ENCODE measurements around the gene FOXP2. TPM values are rescaled to one million over a fixed set of nuclear protein-coding genes. Genes with fewer than 3 reads are reported as not detected.

FOXP2 gene
- total RNA-seq, 1 experiment from 2014 or later, result 0.17 TPM

GRCh38 chr7:114687238-114687637 is 272.6 kb downstream of the FOXP2 start:
- CTCF ChIA-PET, result no interaction called here
- no peaks in the 10 kb centered on the region; the same call in 1 of the 2 replicates for H3K27me3 Mint-ChIP-seq (ENCODE audit: low read depth)
- POLR2A ChIA-PET, result no interaction called here
- ATAC-seq, result no peak
- H3K9me3 Mint-ChIP-seq, result no peaks in the 10 kb centered on the region
- no peak for TF ChIP-seq AFF4 (CRISPR knock-in tag; IDR thresholded peaks at IDR 0.05; ENCODE audit: borderline replicate concordance)
- H3K4me3 Mint-ChIP-seq, result no peak overlapping the region
- peaks cover 42% of the 10 kb centered on the region for H3K4me1 Mint-ChIP-seq
- H3K27ac Mint-ChIP-seq, result peak overlapping the region; percentile 42; the same call in 1 of the 2 replicates
- no peaks in the 10 kb centered on the region for H3K36me3 Mint-ChIP-seq
- no peak for DNase-seq (ENCODE audit: low spot score)

GRCh38 chr7:114688443-114689055 is 273.9 kb downstream of the FOXP2 start:
- DNase-seq (ENCODE audit: low spot score) (no peak), ATAC-seq (no peak; the same call in 1 of the 2 replicates)
- POLR2A ChIA-PET, result no interaction called here
- Mint-ChIP-seq H3K4me1 (peaks cover 42% of the 10 kb centered on the region), H3K9me3 (no peaks in the 10 kb centered on the region), H3K27me3 (ENCODE audit: low read depth) (no peaks in the 10 kb centered on the region; the same call in 1 of the 2 replicates), H3K36me3 (no peaks in the 10 kb centered on the region), H3K27ac (peak overlapping the region; percentile 47), H3K4me3 (peak overlapping the region; percentile 30; the same call in 1 of the 2 replicates)
- TF ChIP-seq ZNF281 (CRISPR knock-in tag; IDR thresholded peaks at IDR 0.05) (no peak), ETV6 (CRISPR knock-in tag; IDR thresholded peaks at IDR 0.05) (no peak), HMGXB4 (CRISPR knock-in tag; IDR thresholded peaks at IDR 0.05) (no peak), HMGA2 (CRISPR knock-in tag; IDR thresholded peaks at IDR 0.05) (no peak), E2F1 (CRISPR knock-in tag; IDR thresholded peaks at IDR 0.05) (no peak), KAT7 (CRISPR knock-in tag; IDR thresholded peaks at IDR 0.05; ENCODE audit: borderline replicate concordance) (no peak)
- CTCF ChIA-PET, result no interaction called here

- TF ChIP-seq FOXP4 (CRISPR knock-in tag; IDR thresholded peaks at IDR 0.05), result peak; percentile 60; the same call in 1 of the 2 replicates
- TF ChIP-seq ZNF317 (CRISPR knock-in tag; IDR thresholded peaks at IDR 0.05; ENCODE audit: borderline replicate concordance, low read depth), result no peak
- no peaks in the 10 kb centered on the region; the same call in 1 of the 2 replicates for H3K27me3 Mint-ChIP-seq (ENCODE audit: low read depth)
- H3K4me1 Mint-ChIP-seq, result peaks cover 42% of the 10 kb centered on the region
- ChIA-PET CTCF (interaction anchor here (0.8 kb wide), 1 partner anchor 176 kb away, joined by 3 read pairs; no protein-coding TSS in a partner anchor), POLR2A (interaction anchor here (0.6 kb wide), 1 partner anchor 152 kb away, joined by 3 read pairs; no protein-coding TSS in a partner anchor)
- H3K4me3 Mint-ChIP-seq, result no peak overlapping the region
- DNase-seq (ENCODE audit: low spot score), result no peak
- peak; percentile 75 for ATAC-seq
- peak overlapping the region; percentile 42 for H3K27ac Mint-ChIP-seq
- no peaks in the 10 kb centered on the region for H3K36me3 Mint-ChIP-seq
- no peaks in the 10 kb centered on the region for H3K9me3 Mint-ChIP-seq
Measured at GRCh38 chr7:114689406-114689805, 274.8 kb downstream of the FOXP2 start.

All from WTC11 (cell line).